Activated CD4-positive, alpha-beta T cell treated with anti-CD3 and anti-CD28 coated beads, Interleukin-2, amount 50 U/mL, for 24 hours (primary cell): ENCODE data around the gene CACNG6.

Experiments
- DNase-seq, 2 donors: peaks; one replicate each; pipeline ENCODE4 v3.0.0-alpha.2; 2020; ENCODE audit warnings: low read depth in 1 of 2, low spot score in 1 of 2

The CACNG6 gene

DNA sequence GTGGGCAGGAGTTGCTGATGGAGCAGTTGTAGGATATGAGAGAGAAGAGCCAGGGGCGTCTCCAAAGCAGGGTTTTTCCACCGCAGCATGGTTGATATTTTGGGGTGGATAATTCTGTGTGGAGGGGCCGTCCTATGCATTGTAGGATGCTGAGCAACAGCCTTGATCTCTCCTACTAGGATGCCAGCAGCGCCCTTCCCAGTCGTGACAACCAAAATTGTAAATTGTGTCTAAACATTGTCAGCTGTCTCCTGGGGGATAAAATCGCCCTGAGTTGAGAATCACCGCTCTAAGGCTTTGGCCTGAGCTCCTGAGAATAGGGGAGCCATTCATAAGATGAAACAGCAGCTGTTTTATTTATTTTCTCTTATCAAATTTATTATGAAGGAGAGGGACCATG, 24.5 kb upstream of the CACNG6 start:
- no peak for DNase-seq

DNA sequence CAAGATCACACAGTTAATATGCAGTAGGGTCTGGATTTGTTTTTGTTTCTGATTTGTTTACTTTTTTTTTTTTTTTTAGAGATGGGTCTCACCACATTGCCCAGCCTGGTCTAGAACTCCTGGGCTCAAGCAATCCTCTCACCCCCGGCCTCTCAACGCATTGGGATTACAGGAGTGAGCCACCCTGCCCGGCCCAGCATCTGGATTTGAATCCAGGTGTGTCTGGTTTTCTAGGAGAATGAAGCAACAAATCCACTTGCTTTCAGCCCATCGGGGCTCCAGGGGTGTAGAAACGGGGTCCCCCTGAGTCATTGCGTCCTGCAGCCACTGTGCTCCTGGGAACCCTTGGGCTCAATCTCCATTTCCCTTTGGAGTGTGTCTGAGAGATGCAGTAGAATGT, 22.1 kb upstream of the CACNG6 start:
- DNase-seq: no peak

- no peak for DNase-seq
Observed at GRCh38 chr19:53971673-53972072, 19.8 kb upstream of the CACNG6 start.

GRCh38 chr19:53977429-53977990, 13.9 kb upstream of the CACNG6 start:
- DNase-seq: peak in 1 of 2 donors; percentile 46

DNA sequence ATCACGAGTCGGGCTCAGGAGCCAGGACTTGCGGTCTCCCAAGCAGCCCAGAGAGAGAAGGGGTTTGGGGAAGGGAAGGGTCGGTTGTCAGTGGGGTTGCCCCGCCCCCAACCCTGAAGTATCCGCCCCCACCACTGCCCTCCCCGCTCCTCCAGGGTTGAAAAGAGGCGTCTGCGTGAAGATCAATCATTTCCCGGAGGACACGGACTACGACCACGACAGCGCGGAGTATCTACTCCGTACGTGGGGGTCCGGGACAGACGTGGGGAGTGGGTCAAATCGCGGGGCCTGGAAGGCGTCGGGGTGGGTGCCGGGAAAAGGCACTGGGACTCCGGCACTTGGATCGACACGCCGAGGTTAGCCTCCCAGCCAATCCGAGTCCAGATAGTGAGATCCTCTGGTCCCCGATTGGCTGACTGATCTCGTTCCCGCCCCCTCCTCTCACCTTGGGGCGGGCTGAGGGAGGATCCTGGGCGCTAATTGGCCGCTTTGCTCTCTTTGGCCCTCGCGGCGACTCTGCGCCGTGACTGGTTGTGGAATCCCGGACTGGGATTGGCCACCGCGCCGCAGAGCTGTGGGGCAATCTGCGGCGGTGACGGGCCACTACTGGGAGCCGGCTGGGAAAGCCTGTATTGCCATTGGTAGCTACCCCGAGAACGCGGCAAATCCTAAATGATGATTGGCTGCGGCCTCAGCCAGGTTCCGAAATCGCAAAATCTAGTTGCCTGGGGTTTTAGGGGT, 13.3 kb upstream of the CACNG6 start:
- DNase-seq: peak in 1 of 2 donors; percentile 13

DNA sequence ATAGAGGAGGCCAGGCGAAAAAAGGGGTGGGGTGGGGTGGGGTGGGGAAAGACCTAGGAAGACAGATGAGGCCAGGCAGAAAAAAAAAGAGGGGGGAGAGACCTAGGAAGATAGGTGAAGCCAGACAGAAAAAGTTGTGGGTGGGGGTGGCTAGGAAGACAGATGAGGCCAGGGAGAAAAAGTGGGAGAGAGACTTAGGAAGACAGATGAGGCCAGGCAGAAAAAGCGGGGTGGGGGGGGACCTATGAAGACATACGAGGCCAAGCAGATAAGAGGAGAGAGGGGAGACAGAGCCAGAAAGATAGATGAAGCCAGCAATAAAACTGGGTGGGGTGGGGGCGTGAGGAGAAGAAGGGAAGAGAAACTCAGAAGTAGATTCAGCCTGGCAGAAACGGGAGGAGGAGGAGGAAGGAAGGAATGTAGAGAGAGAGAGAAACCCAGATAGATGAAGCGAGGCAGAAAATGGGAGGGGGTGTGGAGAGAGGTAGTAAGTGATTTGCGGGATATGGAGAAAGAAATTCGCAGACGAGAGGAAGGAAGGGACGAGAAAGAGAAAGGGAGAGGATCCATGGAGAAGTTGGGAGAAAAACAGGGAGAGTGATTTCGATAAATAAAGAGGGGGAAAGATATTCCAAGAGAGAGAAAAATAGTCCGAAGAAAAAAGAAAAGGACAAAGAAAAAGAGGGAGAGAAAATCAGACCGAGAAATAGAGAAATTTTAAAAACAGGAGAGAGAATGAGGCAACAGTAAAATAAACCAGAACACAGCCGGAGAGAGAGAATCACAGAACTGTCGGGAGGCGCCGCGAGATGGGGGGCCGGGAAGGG, 12.2 kb upstream of the CACNG6 start:
- DNase-seq: no peak

GRCh38 chr19:53980539-53981375, 10.7 kb upstream of the CACNG6 start:
- DNase-seq: no peak

GRCh38 chr19:53981376-53981951, 10.0 kb upstream of the CACNG6 start:
- DNase-seq: no peak

- DNase-seq: no peak
Observed at GRCh38 chr19:53982001-53982451, 9.4 kb upstream of the CACNG6 start.

GRCh38 chr19:53982611-53983010, 8.8 kb upstream of the CACNG6 start:
- DNase-seq: no peak

DNA sequence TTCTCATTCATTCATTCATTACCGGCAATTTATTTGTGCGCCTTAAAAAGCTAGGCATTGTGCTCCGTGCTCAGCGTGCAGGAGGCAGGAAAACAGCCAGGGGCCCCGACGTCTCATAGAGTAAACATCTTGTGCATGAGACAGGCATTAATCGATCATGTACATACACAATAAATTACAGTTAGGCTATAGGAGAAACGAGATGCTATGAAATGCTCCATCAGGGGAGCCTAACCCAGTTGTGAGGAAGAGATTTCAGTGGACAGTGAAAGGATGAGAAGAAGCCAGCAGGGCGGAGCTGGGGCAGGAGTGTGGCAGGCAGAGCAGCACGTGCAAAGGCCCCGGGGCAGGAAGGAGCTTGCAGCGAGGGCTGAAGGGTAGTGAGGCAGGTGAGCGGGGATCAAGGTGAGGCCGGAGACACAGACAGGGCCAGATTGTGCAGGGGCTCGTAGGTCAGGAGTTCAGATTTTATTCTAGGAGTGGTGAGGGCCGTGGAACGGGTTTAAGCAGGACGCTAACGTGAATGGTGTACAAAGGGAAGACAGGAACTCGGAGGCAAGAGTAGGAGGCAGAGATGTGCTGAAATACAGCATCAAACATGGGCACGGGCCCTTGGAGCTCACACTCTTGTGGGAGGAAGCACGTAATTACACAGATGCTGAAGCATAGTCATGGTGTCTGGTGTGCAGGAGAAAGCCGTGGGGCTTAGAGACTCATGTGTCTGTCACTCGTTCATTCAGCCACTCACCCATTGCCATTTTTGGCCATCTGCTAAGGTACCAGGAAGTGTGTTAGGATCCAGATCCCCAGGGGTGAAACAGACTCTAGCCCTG, 7.8 kb upstream of the CACNG6 start:
- no peak for DNase-seq

GRCh38 chr19:53985863-53986262, 5.6 kb upstream of the CACNG6 start:
- no peak for DNase-seq

DNA sequence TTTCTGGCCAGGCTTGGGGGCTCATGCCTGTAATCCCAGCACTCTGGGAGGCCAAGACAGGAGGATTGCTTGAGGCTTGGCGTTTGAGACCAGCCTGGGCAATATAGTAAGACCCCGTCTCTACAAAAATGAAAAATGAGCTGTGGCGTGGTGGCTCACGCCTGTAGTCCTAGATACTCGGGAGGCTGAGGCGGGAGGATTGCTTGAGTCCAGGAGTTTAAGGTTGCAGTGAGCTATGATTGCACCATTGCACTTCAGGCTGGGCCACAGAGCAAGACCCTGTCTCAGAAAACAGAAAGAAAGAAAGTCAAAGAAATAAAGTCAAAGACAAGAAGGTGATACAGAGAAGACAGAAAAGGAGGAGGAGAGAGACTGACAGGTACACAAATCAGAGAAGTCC, 2.5 kb upstream of the CACNG6 start:
- no peak for DNase-seq

DNA sequence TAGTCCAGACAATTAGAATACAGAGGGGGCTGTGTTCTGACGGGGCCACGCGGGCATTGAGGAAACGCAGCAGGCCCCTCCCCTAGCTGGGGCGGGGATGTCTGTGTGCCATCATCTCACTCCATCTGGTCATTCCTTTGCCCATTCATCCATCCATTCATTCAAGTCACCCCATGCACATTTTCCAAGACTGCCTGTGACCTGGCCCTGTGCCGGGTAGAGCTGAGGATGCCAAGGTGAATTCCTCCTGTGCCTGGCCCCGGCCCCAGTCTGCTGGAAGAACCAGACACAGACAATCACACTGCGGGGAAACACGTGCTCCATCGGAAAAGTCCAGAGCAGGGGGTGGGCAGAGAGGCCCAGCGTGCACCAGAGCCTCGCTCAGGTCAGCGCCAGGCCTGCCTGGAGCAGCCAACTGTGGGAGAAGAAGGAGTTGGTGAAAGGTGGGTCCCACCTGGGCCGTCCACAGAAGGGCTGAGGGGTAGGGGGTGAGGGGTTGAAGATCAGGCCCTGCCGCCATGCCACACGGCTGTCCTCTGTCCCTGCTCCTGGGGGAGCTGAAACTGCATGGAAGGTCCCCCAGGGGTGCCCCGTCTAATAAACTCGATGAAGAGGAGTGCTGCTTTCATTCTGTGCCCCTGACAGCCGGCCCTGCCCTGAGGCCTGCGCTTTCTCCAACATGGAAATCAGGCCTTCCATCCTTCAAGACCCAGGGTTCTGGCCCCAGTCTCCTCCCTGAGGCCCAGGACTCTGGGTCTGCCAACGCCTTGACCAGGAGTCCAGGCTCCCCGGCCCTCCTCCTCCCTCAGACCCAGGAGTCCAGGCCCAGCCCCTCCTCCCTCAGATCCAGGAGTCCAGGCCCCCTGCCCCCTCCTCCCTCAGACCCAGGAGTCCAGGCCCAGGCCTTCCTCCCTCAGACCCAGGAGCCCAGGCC, 1.6 kb upstream of the CACNG6 start:
- no peak for DNase-seq

- no peak for DNase-seq
Observed at GRCh38 chr19:53992211-53992610, 774 bp downstream of the CACNG6 start.

- DNase-seq: no peak
Observed at GRCh38 chr19:53992815-53993214, 1.4 kb downstream of the CACNG6 start.

GRCh38 chr19:53993448-53993847, 2.0 kb downstream of the CACNG6 start:
- no peak for DNase-seq

DNA sequence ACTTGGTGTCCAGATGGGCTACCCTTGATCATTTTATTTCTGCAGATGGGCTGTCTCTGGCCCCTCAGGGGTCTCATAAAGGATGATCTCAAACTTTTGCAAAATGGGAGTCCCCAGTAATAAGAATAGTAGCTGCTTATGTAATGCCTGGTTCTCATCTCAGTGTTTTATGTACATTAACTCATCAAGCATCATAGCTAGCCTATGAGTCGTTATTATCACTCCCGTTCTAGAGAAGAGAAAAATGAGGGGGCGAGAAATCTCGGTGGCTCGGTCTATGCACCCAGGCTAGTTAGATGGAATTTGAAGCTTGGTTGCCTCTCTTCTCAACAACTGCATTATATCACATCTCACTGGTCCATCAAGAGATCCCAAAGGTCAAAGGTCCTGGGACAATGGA, 3.4 kb downstream of the CACNG6 start:
- no peak for DNase-seq

- DNase-seq: no peak
Observed at GRCh38 chr19:53998223-53998622, 6.8 kb downstream of the CACNG6 start.
